ENCODE data around the gene SVOPL.
A peak's percentile ranks its signal among the peaks of the same experiment; 100 is the strongest.

Gene SVOPL

DNA sequence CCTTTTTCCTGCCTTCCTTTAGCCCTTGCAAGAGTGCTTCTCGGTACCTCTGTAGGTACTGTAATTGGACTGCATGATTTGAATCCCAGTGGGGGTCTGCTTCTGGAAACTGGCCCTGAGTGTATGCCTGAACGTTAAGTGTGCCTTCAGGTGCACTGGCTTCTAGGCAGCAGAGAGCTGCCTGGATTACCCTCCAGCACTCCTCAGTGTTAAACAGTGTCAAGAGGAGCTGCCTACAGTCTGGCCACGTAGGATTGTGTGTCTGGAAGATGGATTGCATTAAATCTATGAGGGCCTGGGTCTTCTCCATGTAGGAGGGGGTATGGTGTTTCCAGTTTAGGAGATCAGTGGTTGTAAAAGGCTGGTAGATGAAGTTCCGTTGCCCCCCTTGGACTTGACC is 137.4 kb downstream of the SVOPL start:
- POLR2A ChIA-PET: no interaction called here
- H3K9me3 ChIP-seq (ENCODE audit: control extremely low read depth in 1 of 5, control insufficient read depth in 4 of 5, insufficient read depth in 2 of 5, low read depth in 1 of 5, low read length in 4 of 5): peaks cover 12 to 86% (median 76%) of the 10 kb centered on the region in 5 experiments
- 94% methylated on average over 3 of the region's 4 CpGs for WGBS (ENCODE audit: insufficient coverage)

DNA sequence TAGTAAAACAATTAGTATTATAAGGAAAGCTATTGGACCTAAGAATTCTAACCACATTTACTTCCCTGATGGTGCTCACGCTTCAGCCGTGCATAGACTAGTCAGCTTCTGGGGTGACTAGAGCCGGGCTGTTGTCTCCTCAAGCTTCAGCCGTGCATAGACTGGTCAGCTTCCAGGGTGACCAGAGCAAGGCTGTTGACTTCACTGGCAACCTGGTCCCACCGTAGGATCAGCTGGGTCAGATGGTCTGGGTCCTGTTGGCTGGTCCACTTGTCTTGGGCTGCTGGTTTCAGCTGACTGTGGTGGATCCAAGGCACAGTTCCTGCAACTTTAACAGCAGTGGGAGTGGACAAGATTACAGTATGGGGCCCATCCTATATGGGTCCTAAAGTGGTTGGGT is 141.7 kb downstream of the SVOPL start:
- no peaks in the 10 kb centered on the region for H3K27me3 ChIP-seq (replicated peaks in 2 of 5; ENCODE audit: control insufficient read depth in 4 of 5, insufficient read depth in 5 of 5, low read length in 4 of 5)
- H3K27ac ChIP-seq (ENCODE audit: insufficient read depth in 1 of 2, low read depth in 1 of 2, low read length in 2 of 2, poor library complexity in 1 of 2, severe bottlenecking in 2 of 2): no peak overlapping the region
- peaks cover 16 to 97% (median 83%) of the 10 kb centered on the region in 5 experiments for H3K9me3 ChIP-seq (ENCODE audit: control extremely low read depth in 1 of 5, control insufficient read depth in 4 of 5, insufficient read depth in 2 of 5, low read depth in 1 of 5, low read length in 4 of 5)
- CTCF ChIA-PET: interaction anchor here (1.1 kb wide), 2 partner anchors 179 to 400 kb away, joined by 3 to 4 read pairs; no protein-coding TSS in a partner anchor
- DNase-seq: no peak
- 95% methylated on average over 5 of the region's 5 CpGs for WGBS (ENCODE audit: insufficient coverage)
- no peak overlapping the region for H3K4me3 ChIP-seq (ENCODE audit: control insufficient read depth in 1 of 7, extremely low read depth in 1 of 7, insufficient read depth in 4 of 7, low read depth in 2 of 7, low read length in 6 of 7)
- POLR2A ChIA-PET: no interaction called here
- no peaks in the 10 kb centered on the region for H3K4me1 ChIP-seq (ENCODE audit: control extremely low read depth in 1 of 4, control insufficient read depth in 4 of 4, insufficient read depth in 4 of 4, low read length in 3 of 4)
- peaks cover 72 to 99% (median 90%) of the 10 kb centered on the region in 4 experiments for H3K36me3 ChIP-seq (ENCODE audit: control insufficient read depth in 4 of 4, insufficient read depth in 4 of 4, low read length in 3 of 4)

More for the DNA sequence above, 137.4 kb downstream of the SVOPL start:
- CTCF ChIA-PET: interaction anchor here (1.1 kb wide), 1 partner anchor 8 kb away, joined by 3 read pairs; no protein-coding TSS in a partner anchor
- Histone ChIP-seq H3K27ac (ENCODE audit: insufficient read depth in 1 of 2, low read depth in 1 of 2, low read length in 2 of 2, poor library complexity in 1 of 2, severe bottlenecking in 2 of 2) (no peak overlapping the region), H3K27me3 (replicated peaks in 2 of 5; ENCODE audit: control insufficient read depth in 4 of 5, insufficient read depth in 5 of 5, low read length in 4 of 5) (no peaks in the 10 kb centered on the region), H3K4me3 (ENCODE audit: control insufficient read depth in 1 of 7, extremely low read depth in 1 of 7, insufficient read depth in 4 of 7, low read depth in 2 of 7, low read length in 6 of 7) (no peak overlapping the region), H3K4me1 (ENCODE audit: control extremely low read depth in 1 of 4, control insufficient read depth in 4 of 4, insufficient read depth in 4 of 4, low read length in 3 of 4) (no peaks in the 10 kb centered on the region), H3K36me3 (ENCODE audit: control insufficient read depth in 4 of 4, insufficient read depth in 4 of 4, low read length in 3 of 4) (peaks cover 57 to 99% (median 88%) of the 10 kb centered on the region in 4 experiments)
- no peak for DNase-seq

DNA sequence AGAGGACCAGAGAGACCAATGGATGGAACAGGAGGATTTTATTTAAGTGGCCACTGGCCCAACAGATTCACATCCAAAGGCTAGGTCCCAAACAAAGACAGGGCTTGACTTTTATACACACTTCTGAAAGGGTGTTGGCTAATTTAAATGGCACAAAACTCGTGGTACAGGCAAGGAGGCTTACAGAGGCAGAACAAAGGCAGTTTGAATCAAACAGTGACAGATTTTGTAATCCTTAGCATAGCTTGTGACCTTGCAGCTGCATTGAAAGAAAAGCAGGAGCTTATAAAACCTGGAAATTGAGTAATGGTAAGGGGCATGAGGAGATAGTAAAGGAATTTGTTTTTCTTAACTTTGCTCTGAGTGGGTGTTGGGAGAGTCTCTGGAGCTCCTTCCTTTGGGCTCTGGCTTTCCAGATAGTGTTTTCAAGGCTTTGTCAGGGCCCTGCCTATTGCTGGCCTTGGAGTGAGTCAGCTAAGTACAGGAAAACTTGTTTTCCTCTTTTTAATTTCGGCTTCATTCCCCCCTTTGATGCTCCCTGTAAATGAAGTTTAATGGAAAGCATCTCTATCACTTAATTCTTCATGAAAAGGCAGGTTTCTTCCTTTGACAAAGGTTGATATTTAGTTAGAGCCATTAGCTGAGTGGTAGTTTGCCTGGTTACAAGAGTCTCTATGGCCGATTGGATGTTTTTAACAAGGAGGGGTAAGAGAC is 144.2 kb downstream of the SVOPL start:
- H3K36me3 ChIP-seq (ENCODE audit: control insufficient read depth in 4 of 4, insufficient read depth in 4 of 4, low read length in 3 of 4): peaks cover 75 to 99% (median 87%) of the 10 kb centered on the region in 4 experiments
- H3K27me3 ChIP-seq (replicated peaks in 2 of 5; ENCODE audit: control insufficient read depth in 4 of 5, insufficient read depth in 5 of 5, low read length in 4 of 5): no peaks in the 10 kb centered on the region
- 100% methylated on average over 1 of the region's 3 CpGs for WGBS (ENCODE audit: insufficient coverage)
- DNase-seq: peak; percentile 10 to 50 (median 41)
- CTCF ChIA-PET: interaction anchor here (1.7 kb wide), 1 partner anchor 9 kb away, joined by 6 read pairs; no protein-coding TSS in a partner anchor
- no peak overlapping the region for H3K27ac ChIP-seq (ENCODE audit: insufficient read depth in 1 of 2, low read depth in 1 of 2, low read length in 2 of 2, poor library complexity in 1 of 2, severe bottlenecking in 2 of 2)
- POLR2A ChIA-PET: no interaction called here
- peaks cover 24 to 86% (median 69%) of the 10 kb centered on the region in 5 experiments for H3K9me3 ChIP-seq (ENCODE audit: control extremely low read depth in 1 of 5, control insufficient read depth in 4 of 5, insufficient read depth in 2 of 5, low read depth in 1 of 5, low read length in 4 of 5)
- H3K4me1 ChIP-seq (ENCODE audit: control extremely low read depth in 1 of 4, control insufficient read depth in 4 of 4, insufficient read depth in 4 of 4, low read length in 3 of 4): no peaks in the 10 kb centered on the region
- H3K4me3 ChIP-seq (ENCODE audit: control insufficient read depth in 1 of 7, extremely low read depth in 1 of 7, insufficient read depth in 4 of 7, low read depth in 2 of 7, low read length in 6 of 7): peak overlapping the region in 1 of 7 experiments; percentile 15

DNA sequence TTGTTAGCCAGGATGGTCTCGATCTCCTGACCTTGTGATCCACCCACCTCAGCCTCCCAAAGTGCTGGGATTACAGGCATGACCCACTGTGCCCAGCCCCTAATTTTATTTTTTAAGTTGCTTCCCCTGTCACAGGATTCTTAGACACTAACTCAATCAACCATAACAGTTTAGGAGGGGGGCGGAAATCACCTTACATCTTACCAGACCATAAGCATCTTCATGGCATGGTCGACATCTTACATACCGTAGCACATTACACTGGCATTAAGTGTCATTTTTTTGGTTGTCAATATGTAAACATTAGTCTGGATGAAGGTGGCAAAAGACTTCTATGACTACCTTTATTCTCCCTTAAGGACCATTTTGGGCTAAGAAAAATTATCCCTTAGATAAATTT is 145.5 kb downstream of the SVOPL start:
- no peaks in the 10 kb centered on the region for H3K27me3 ChIP-seq (replicated peaks in 2 of 5; ENCODE audit: control insufficient read depth in 4 of 5, insufficient read depth in 5 of 5, low read length in 4 of 5)
- no peak overlapping the region for H3K4me3 ChIP-seq (ENCODE audit: control insufficient read depth in 1 of 7, extremely low read depth in 1 of 7, insufficient read depth in 4 of 7, low read depth in 2 of 7, low read length in 6 of 7)
- H3K4me1 ChIP-seq (ENCODE audit: control extremely low read depth in 1 of 4, control insufficient read depth in 4 of 4, insufficient read depth in 4 of 4, low read length in 3 of 4): no peaks in the 10 kb centered on the region
- WGBS (ENCODE audit: insufficient coverage): no CpG with 5 or more reads among the region's 4 CpGs
- H3K9me3 ChIP-seq (ENCODE audit: control extremely low read depth in 1 of 5, control insufficient read depth in 4 of 5, insufficient read depth in 2 of 5, low read depth in 1 of 5, low read length in 4 of 5): peaks cover 27 to 80% (median 56%) of the 10 kb centered on the region in 5 experiments
- ChIA-PET CTCF (interaction anchor here (1.7 kb wide), 1 partner anchor 11 kb away, joined by 6 read pairs; no protein-coding TSS in a partner anchor), POLR2A (interaction anchor here (0.7 kb wide), 1 partner anchor 22 kb away, joined by 3 read pairs; no protein-coding TSS in a partner anchor)
- no peak overlapping the region for H3K27ac ChIP-seq (ENCODE audit: insufficient read depth in 1 of 2, low read depth in 1 of 2, low read length in 2 of 2, poor library complexity in 1 of 2, severe bottlenecking in 2 of 2)
- DNase-seq: no peak
- H3K36me3 ChIP-seq (ENCODE audit: control insufficient read depth in 4 of 4, insufficient read depth in 4 of 4, low read length in 3 of 4): peaks cover 65 to 99% (median 88%) of the 10 kb centered on the region in 4 experiments

DNA sequence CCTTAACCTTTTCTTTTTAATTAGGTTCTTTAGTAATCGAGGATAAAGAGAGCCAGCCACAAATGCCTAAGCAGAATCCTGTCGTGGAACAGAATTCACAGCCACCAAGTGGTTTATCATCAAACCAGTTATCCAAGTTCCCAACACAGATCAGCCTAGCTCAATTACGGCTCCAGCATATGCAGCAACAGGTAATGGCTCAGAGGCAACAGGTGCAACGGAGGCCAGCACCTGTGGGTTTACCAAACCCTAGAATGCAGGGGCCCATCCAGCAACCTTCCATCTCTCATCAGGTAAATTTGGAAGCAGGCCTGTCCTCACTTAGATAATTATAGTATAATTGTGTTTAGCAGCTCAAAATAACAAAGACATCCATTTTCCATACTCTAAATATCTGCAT is 146.5 kb downstream of the SVOPL start:
- Histone ChIP-seq H3K27ac (ENCODE audit: insufficient read depth in 1 of 2, low read depth in 1 of 2, low read length in 2 of 2, poor library complexity in 1 of 2, severe bottlenecking in 2 of 2) (no peak overlapping the region), H3K27me3 (replicated peaks in 2 of 5; ENCODE audit: control insufficient read depth in 4 of 5, insufficient read depth in 5 of 5, low read length in 4 of 5) (no peaks in the 10 kb centered on the region), H3K36me3 (ENCODE audit: control insufficient read depth in 4 of 4, insufficient read depth in 4 of 4, low read length in 3 of 4) (peaks cover 60 to 98% (median 86%) of the 10 kb centered on the region in 4 experiments), H3K4me3 (ENCODE audit: control insufficient read depth in 1 of 7, extremely low read depth in 1 of 7, insufficient read depth in 4 of 7, low read depth in 2 of 7, low read length in 6 of 7) (peak overlapping the region in 1 of 7 experiments; percentile 4), H3K9me3 (ENCODE audit: control extremely low read depth in 1 of 5, control insufficient read depth in 4 of 5, insufficient read depth in 2 of 5, low read depth in 1 of 5, low read length in 4 of 5) (peaks cover 27 to 70% (median 47%) of the 10 kb centered on the region in 5 experiments), H3K4me1 (ENCODE audit: control extremely low read depth in 1 of 4, control insufficient read depth in 4 of 4, insufficient read depth in 4 of 4, low read length in 3 of 4) (no peaks in the 10 kb centered on the region)
- 100% methylated on average over 4 of the region's 4 CpGs for WGBS (ENCODE audit: insufficient coverage)
- ChIA-PET POLR2A (no interaction called here), CTCF (no interaction called here)
- DNase-seq: no peak

DNA sequence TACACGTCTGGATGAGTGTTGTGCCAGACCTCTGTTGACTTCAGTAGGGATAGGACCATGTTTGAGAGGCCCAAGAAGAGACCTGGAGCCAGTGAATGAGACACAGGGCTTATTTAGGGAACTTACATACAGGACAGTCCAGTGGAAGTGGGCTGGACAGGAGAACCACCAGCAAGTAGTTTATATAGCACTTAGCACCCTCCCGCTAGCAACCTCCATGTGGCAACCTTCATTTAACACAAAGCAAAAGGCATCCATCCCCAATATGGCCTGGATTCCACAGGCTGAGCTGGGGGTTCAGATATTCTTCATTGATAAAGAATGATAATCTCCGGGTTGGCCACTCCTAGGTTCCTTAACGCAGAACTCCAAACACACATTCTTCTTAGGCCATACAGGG is 147.4 kb downstream of the SVOPL start:
- Histone ChIP-seq H3K4me3 (ENCODE audit: control insufficient read depth in 1 of 7, extremely low read depth in 1 of 7, insufficient read depth in 4 of 7, low read depth in 2 of 7, low read length in 6 of 7) (peak overlapping the region in 1 of 7 experiments; percentile 30), H3K9me3 (ENCODE audit: control extremely low read depth in 1 of 5, control insufficient read depth in 4 of 5, insufficient read depth in 2 of 5, low read depth in 1 of 5, low read length in 4 of 5) (peaks cover 26 to 65% (median 39%) of the 10 kb centered on the region in 5 experiments), H3K27ac (ENCODE audit: insufficient read depth in 1 of 2, low read depth in 1 of 2, low read length in 2 of 2, poor library complexity in 1 of 2, severe bottlenecking in 2 of 2) (no peak overlapping the region), H3K27me3 (replicated peaks in 2 of 5; ENCODE audit: control insufficient read depth in 4 of 5, insufficient read depth in 5 of 5, low read length in 4 of 5) (no peaks in the 10 kb centered on the region), H3K4me1 (ENCODE audit: control extremely low read depth in 1 of 4, control insufficient read depth in 4 of 4, insufficient read depth in 4 of 4, low read length in 3 of 4) (no peaks in the 10 kb centered on the region), H3K36me3 (ENCODE audit: control insufficient read depth in 4 of 4, insufficient read depth in 4 of 4, low read length in 3 of 4) (peaks cover 57 to 98% (median 86%) of the 10 kb centered on the region in 4 experiments)
- DNase-seq: no peak
- ChIA-PET CTCF (no interaction called here), POLR2A (no interaction called here)
- WGBS (ENCODE audit: insufficient coverage): 100% methylated on average over 1 of the region's 4 CpGs

DNA sequence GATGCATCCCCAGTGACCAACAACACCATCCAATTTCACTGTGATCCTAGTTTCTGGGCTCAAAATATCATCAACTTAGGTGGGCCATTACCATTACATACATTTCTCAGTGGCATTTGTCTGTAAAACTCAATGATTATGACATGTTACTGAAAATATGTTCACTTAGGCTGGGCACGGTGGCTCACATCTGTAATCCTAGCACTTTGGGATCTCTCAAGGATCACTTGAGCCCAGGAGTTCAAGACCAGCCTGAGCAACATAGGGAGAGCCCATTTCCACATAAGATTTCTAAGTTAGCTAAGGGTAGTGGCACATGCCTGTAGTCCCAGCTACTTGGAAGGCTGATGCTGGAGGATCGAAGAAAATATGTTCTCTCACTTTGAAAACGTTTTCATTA is 150.1 kb downstream of the SVOPL start:
- Histone ChIP-seq H3K4me3 (ENCODE audit: control insufficient read depth in 1 of 7, extremely low read depth in 1 of 7, insufficient read depth in 4 of 7, low read depth in 2 of 7, low read length in 6 of 7) (no peak overlapping the region), H3K4me1 (ENCODE audit: control extremely low read depth in 1 of 4, control insufficient read depth in 4 of 4, insufficient read depth in 4 of 4, low read length in 3 of 4) (no peaks in the 10 kb centered on the region), H3K27me3 (replicated peaks in 2 of 5; ENCODE audit: control insufficient read depth in 4 of 5, insufficient read depth in 5 of 5, low read length in 4 of 5) (no peaks in the 10 kb centered on the region), H3K27ac (ENCODE audit: insufficient read depth in 1 of 2, low read depth in 1 of 2, low read length in 2 of 2, poor library complexity in 1 of 2, severe bottlenecking in 2 of 2) (no peak overlapping the region), H3K36me3 (ENCODE audit: control insufficient read depth in 4 of 4, insufficient read depth in 4 of 4, low read length in 3 of 4) (peaks cover 40 to 96% (median 79%) of the 10 kb centered on the region in 4 experiments), H3K9me3 (ENCODE audit: control extremely low read depth in 1 of 5, control insufficient read depth in 4 of 5, insufficient read depth in 2 of 5, low read depth in 1 of 5, low read length in 4 of 5) (peaks cover 9 to 54% (median 22%) of the 10 kb centered on the region in 5 experiments)
- CTCF ChIA-PET: no interaction called here
- DNase-seq: no peak
- POLR2A ChIA-PET: no interaction called here
- 100% methylated on average over 1 of the region's 3 CpGs for WGBS (ENCODE audit: insufficient coverage)
